T-helper 2 cell treated with Interferon-gamma antibody and Interleukin-4, amounts not matched to agents 100 ng/mL and 5 ng/mL, for 36 hours (primary cell): ENCODE results near the gene SPAG16. TPM values are rescaled to one million over a fixed set of nuclear protein-coding genes. Genes with fewer than 3 reads are reported as not detected.

Source experiments
- intact Hi-C: fragments of 100-400 bp; cut with micrococcal nuclease; formaldehyde crosslinking; loops from one replicate; pipeline ENCODE4 v1.15.1; 2023
- total RNA-seq: library from RNA; stranded (reverse); gene quantifications from 2 replicates; pipeline ENCODE4 v1.2.3, GENCODE V29; 2022

The SPAG16 gene
- total RNA-seq, 1 donor from 2014 or later = 10.0 TPM

DNA sequence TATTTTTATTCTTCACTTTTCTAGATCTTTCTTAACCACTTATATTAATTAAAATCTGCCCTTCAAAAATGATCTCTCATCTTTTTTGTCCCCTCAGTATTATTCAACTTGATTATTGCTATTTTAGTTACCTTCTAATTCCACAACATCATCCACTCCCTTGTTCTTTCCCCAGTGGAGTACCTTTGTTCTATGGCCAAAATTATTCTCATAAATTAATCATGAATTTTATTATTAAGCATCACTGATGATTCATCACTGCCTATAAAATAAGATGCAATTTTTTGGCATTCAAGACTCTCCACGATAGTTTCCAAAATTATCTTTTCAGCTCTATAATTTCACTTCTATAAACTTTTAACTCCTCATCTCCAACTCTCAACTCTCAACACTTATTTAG, 505.7 kb downstream of the SPAG16 start:
- intact Hi-C loops = no loop called here

DNA sequence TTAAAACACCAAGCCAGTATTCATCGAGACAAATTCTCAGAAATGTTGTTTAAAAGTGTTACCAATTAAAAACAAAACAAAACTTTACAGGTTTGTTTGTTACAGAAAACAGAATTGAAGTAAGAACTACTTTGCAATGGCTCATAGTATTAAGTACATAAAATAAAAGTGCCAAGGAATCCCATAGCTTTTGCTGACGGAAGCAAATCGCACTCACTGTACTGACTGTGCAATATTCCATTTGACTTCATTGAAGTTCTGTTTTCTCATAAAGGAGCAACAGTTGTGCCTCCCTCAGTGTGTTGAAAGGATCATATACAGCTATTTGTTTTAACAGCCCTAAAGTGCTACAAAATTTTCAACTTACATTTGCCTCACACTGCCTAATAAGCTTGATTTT, 507.8 kb downstream of the SPAG16 start:
- intact Hi-C loops = no loop called here

DNA sequence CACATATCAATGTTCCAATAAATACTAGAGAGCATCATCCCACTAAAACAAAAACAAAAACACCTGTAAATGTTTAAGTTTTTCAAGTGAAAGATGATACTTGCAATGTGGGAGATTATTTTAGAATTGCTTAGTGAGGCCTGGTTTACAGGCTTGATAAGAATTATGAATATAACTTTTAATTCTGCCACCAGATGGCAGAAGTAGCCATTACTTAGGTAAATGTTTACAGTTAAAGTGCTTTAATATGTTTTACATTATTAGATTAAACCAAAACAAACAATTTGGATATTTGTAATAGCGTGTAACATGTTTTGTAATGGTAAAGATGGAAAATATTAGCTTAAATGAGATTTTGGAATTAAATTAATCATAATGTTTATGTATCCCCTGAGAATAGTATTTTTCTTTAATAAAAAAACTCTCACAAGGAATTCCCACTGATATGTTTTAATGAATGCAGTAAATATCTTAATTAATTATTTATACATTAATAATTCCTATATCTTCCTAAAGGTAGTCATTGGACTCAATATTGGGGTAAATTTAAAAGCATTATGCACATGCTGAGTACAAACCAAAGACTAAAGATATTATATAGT, 522.0 kb downstream of the SPAG16 start:
- intact Hi-C loops = loop anchor here (10.0 kb wide), 1 partner anchor 1199 kb away; no protein-coding TSS in a partner anchor

DNA sequence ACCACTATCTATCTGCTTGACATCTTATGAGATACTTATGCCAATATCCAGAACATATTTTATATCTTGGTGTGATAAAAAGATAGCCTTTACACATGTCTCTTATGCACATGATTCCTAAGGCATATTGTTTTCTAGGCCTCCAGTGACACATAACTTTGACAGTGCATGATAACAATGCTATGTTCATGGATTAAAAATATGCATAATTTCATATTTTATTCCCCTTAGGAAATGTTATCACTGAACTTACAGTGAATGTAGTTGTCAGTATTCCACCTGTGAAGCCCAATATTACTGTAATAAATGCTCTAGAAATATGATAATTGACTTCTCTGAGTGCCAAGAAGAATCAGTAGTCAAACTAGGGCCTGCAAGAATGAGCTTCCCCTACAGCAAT, 532.3 kb downstream of the SPAG16 start:
- intact Hi-C loops = no loop called here

DNA sequence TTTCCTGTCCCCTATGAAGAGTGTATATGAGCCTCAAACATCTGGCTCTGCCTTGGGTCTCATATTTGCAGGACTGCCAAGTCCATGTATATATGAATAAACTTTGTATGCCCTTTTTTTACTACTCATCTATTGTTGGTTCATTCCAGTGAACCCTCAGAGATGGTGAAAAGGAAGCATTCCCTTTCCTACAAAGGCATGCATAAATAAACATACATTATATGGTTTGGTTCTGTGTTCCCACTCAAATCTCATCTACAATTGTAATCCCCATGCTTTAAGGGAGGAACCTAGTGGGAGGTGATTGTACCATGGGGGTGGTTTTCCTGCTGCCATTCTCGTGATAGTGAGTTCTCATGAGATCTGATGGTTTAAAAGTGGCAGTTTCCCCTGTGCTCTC, 534.2 kb downstream of the SPAG16 start:
- intact Hi-C loops = no loop called here

DNA sequence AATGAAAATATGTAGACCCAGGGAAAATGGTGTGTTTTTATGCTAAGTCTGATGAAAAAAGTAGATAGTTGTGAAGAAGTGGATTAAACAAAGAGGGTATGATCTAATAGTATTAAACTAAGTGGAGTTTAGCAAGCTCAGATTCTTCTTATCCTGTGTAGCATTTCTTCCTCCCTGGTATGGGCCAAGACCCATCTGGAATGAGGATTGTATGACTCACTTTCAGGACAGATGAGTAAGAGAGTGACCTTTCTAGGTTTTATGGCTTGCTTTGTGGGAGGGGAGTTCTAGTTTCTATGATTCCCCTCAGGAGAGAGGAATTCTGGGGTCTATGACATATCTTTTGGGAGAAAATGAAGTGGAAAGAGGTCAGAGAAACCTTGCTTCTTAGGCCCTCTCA, 550.1 kb downstream of the SPAG16 start:
- intact Hi-C loops = no loop called here

DNA sequence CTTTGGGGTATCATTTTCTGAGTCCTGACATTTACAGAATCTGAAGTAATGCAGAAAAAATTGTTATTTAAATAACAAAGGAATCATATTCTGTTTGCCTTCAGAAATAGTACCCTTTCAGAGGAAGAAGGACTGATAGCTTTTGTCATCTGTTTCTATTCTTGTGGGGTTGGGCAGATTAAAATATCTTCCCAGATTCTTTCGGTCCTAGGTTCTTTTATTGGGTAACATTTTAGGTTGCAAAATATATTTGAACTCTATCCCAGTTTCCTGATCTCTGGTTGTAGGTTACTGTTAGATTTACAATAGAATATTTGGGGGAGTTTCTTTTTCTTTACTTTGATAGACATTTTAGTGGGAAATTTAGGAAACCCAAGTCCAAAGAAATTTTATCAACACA, 550.5 kb downstream of the SPAG16 start:
- intact Hi-C loops = no loop called here

DNA sequence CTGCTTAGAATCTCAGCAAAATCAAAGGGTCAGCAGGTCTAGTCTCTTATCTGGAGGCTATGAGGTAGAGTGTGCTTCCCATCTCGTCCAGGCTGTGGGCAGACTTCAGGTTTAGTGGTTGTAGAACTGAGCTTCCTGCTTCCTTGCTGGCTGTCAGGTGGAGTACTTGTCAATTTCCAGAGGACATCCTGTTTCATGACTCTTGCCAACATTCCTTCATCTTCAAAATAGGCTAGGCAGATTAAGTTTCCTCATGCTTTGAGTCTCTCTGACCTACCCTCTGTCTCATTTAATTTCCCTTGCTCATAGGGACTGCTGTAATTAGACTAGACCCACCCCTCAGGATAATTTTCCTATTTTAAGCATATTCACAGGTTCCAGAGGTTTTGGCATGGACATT, 562.6 kb downstream of the SPAG16 start:
- intact Hi-C loops = no loop called here

DNA sequence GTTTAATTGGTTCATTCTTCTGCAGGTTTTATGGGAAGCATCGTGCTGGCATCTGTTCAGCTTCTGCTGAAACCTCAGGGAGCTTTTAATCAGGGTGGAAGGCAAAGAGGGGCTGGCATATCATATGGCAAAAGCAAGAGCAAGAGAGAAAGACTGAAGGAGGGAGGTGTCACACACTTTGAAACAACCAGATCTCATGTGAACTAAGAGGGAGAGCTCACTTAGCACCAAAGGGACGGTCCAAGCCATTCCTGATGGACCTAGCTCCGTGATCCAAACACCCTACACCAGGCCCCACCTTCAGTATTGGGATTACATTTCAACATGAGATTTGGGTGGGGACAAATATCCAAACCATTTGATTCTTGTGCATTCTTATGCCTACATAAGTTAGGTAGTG, 563.1 kb downstream of the SPAG16 start:
- intact Hi-C loops = no loop called here

DNA sequence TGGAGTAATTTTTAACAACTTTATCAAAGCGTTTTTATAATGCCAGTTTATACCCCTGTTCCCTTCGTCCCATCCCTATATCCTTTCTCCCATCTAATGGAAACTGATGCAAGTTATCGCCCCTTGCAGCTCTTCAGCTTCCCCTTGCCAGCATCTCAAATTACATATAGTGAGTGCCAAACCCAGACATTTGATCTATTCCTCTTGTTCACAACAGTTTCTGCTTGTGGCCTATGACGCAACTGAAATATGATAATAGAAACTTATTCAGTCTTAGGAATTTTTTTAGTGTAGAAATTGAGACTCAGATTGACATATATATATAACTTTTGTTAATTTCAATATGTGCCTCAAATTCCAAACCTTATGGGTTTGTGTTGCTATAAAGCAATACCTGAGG, 564.4 kb downstream of the SPAG16 start:
- intact Hi-C loops = no loop called here

DNA sequence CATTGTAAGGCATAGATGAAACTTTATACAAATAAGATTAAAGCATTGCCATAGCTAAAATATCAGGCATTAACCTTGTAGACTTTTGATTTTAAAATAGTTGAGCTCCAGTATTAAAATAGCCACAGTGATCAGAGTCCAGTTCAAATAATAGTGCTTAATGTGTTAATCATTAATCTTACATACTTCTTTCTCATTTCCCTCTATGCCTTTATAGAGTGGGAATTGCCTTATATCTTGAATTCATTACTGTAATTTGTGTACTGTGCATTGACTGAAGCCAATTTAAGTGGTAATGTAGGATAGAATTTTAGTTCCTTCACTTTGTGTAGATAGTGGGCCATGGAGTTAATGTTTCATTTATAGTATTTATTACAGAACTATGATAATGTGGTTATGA, 577.4 kb downstream of the SPAG16 start:
- intact Hi-C loops = no loop called here

DNA sequence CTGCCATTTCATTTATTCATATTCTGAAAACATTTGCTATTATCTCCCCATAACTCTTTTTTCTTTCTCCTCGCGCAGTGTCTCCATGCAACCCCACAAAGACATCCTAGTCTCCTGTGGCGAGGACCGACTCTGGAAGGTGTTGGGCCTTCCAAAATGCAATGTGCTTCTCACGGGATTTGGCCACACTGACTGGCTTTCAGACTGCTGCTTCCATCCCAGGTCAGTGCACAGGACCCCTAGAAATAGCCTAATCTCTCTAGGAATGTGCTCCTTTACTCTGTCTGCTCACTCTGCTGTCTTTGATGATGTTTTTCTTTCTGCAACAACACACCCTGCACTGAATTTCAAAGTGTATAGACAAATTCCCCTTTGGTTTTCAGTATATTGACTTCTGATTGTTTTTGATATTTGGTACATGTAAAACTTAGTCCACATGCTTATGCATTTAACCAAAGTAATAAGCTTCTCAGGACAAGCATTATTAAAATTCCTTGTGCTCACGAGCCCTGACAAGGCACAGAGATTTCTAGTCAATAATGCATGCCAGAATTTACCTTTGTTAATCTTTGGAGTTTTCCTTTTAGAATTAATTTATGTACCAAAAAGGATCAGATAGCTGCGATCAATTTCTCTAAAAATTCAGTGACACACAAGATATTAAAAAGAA, 578.3 kb downstream of the SPAG16 start:
- intact Hi-C loops = no loop called here

DNA sequence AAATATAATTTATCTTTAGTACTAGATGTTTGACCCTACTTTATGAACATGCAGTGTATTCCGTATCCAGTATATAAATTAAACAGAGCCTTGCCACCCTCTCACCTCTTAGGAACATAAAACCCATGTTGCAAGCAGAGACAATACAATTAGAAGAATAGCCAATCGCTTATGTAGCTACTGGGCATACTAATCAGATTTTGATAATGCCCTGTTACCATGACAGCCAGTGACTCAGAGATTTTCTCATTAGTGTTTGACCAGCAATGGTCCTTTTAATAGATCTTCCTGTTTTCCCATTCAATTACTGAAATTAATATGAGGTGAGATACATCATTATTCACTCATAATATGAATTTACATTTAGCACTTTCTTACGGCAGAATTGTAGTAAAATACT, 579.3 kb downstream of the SPAG16 start:
- intact Hi-C loops = no loop called here

DNA sequence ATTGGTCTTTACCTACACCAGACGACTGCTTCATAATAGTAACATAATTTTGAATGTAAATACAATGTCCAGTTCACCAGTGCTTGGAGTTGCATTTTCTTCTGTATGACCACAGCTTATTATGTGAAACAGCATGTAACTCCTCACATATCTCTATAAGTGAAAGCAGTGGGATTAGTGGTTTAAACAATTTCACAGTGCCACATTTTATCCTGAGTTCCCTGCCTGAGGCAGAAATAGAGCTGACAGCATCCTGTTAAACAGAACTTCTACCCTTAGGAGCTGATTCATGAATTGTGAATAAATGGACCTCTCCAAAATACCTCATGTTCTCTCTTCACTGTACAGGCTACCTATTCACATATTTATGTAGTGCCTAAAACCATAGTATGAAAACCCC, 584.3 kb downstream of the SPAG16 start:
- intact Hi-C loops = no loop called here

DNA sequence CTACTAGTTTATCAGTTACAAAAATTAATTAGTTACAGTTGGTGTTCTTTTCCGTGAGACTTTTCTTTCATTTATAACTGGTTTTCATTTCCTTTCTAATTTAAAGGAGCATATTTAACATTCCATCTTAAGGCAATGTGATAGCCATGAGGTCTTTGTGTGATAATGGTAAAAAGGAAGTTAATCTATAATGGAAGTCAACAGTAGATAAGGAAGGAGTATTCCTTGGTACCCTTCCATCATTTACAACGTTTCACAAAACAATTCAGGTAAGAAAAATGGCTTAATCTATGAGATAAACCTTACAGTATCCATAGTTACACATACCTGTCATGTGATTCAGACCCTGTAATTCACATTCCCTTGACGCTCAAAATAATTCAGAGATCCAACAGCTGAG, 601.2 kb downstream of the SPAG16 start:
- intact Hi-C loops = no loop called here

DNA sequence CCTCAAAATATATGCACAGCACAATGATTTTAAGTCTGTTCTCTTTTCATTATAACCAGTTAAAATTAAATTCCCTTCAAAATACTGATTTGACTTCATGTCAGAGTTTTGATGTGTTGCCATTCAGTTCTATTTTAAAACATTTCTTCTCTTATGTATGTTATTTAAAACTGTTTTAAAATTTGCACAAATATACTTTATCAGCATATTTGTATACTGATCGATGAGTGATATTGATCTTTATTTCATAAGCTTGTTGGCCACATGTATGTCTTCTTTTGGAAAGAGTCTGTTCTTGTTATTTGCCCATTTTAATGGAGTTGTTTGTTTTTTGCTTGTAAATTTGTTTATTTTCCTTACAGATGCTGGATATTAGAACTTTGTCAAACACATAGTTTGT, 630.2 kb downstream of the SPAG16 start:
- intact Hi-C loops = no loop called here

DNA sequence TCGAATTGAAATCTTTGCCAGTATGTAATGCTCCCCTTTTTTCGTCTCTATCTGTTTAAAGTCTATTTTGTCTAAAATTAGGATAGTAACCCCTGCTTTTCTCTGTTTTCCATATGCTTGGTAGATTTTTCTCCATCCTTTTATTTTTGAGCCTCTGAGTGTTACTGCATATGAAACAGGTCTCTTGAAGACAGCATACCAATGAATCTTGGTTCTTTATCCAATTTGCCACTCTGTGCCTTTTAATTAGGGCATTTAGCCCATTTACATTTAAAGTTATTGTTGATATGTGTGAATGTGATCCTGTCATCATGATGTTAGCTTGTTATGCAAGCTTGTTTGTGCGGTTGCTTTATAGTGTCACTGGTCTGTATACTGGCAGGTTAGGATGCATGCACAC, 635.8 kb downstream of the SPAG16 start:
- intact Hi-C loops = no loop called here

DNA sequence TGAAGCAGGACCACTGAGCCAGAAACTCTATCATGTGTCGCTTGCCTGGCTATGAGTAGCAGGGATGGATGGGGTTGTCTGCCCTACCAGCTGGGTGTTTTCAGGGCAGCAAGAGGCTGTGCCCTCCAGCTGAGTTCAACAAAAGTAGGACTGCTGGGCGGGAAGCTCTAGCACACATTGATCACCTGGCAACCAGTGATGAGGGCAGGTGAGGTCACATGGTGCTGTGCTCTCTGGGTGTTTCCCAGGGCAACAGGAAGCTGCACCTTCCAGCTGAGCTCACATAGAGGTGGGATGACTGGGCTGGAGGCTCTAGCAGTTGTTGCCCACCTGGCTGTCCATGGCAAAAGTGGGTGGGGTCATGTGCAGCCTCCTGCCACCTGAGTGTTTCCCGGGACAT, 639.3 kb downstream of the SPAG16 start:
- intact Hi-C loops = no loop called here

DNA sequence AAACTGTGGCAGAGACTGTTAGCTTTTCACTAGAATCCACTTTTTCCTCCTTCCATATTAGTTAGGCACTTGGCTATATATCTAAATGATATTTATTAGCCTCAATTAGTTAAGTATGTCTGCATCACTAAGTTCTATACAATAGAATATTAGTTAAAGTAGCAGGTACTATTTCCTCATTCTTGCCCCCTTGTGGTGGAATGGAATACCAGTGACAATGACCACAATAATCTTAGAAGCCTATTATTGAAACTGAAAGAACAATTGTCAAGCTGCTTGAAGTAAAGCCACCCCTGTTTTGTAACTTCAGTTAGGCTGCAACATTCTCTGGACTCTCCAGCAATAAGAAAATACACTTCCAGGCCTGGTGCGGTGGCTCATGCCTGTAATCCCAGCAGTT, 650.3 kb downstream of the SPAG16 start:
- intact Hi-C loops = loop anchor here (1.0 kb wide), 1 partner anchor 683 kb away; no protein-coding TSS in a partner anchor

DNA sequence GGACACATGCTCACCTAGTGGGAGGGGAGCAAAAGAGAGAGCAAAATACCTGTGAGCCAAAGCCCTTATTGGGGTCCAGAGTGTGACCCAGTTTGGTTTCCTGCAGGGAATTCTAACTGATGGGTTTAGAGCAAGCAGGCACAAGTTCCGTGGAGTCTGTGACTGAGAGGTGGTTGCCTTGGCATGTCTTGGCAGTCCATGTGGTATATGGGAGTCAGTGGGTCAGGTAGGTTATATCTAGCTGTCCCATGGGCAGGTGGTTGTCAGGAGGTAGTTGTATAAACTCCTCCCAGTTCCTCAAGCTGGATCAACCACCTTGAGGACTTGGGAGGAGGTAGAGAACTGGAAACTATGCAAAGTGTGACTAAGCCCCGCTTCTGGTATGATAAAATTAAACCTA, 673.8 kb downstream of the SPAG16 start:
- intact Hi-C loops = no loop called here

DNA sequence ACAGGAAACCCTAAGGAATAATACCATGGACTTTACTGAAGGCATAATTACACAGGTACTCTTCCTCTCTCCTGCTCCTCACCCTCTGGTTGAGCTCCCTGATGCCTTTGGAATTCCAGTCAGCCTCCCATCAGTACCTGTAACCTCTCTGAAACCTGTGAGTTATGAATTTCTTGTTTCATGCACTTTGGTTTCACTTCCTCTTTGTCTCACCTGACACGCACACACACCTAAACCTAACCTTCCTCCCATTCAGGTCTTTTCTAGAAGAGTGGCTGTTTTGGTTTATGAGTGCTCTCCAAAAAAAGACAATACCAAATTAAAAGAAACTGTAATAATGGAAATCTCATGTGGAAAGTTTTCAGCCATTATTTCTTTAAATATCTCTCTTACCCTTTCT, 675.3 kb downstream of the SPAG16 start:
- intact Hi-C loops = no loop called here

DNA sequence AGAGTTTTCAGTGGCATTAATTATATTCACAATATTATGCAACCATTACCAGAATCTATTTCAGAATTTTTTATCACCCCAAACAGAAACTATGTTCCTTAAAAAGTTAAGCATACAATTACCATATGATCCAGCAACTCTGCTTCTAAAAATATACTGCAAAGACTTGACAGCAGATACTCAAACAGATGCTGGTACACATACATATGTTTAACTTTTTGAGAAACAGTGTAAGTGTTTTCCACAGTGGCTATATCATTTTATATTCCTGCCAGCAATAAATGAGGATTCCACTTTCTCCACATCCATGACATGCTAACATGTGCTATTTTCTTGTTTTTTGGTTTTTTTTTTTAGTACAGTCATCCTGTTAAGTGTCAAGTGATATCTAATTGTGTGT, 687.3 kb downstream of the SPAG16 start:
- intact Hi-C loops = no loop called here

DNA sequence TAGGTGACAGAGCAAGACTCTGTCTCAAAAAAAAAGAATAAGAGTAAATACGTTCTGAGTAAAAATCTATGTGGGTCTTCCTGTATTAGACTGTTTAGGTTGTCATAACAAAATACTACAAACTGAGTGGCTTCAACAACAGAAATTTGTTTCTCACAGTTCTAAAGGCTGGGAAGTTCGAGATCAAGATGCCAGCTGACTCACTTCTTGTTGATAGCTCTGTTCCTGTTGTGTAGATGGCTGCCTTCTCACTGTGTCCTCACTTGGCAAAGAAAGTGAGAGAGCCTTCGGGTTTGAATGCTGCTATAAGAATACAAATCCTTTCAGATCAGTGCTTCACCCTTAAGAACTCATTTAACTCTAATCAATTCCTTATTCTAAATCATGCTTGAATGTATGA, 696.6 kb downstream of the SPAG16 start:
- intact Hi-C loops = no loop called here
